Stimulated activated CD4-positive, alpha-beta T cell treated with anti-CD3 and anti-CD28 coated beads, Interleukin-4, amount 100 ng/mL, for 1 hour (primary cell): ENCODE measurements around the gene RAB3IL1.

ENCODE experiments used
- DNase-seq: peaks from one replicate; pipeline ENCODE4 v3.0.0-alpha.2; 2020

RAB3IL1 gene

GRCh38 chr11:61863548-61864081 is 53.8 kb downstream of the RAB3IL1 start:
- DNase-seq = no peak

GRCh38 chr11:61862714-61863547 is 54.4 kb downstream of the RAB3IL1 start:
- DNase-seq = no peak

GRCh38 chr11:61861634-61862033 is 55.7 kb downstream of the RAB3IL1 start:
- DNase-seq = no peak

- DNase-seq = no peak
Observed at GRCh38 chr11:61860054-61860903, 57.1 kb downstream of the RAB3IL1 start.

- no peak for DNase-seq
Observed at GRCh38 chr11:61855939-61856680, 61.3 kb downstream of the RAB3IL1 start.

GRCh38 chr11:61854966-61855714 is 62.2 kb downstream of the RAB3IL1 start:
- DNase-seq = no peak

- no peak for DNase-seq
Observed at GRCh38 chr11:61854206-61854895, 63.0 kb downstream of the RAB3IL1 start.

- DNase-seq = no peak
Observed at GRCh38 chr11:61853698-61854169, 63.6 kb downstream of the RAB3IL1 start.

GRCh38 chr11:61851900-61852295 is 65.5 kb downstream of the RAB3IL1 start:
- DNase-seq = no peak

- no peak for DNase-seq
Observed at GRCh38 chr11:61851113-61851899, 66.1 kb downstream of the RAB3IL1 start.

- DNase-seq = no peak
Observed at GRCh38 chr11:61850687-61851086, 66.7 kb downstream of the RAB3IL1 start.

GRCh38 chr11:61848631-61849030 is 68.7 kb downstream of the RAB3IL1 start:
- no peak for DNase-seq

GRCh38 chr11:61847914-61848581 is 69.3 kb downstream of the RAB3IL1 start:
- DNase-seq = no peak
